PC-9 (cell line): ENCODE measurements around the gene SLC1A7. TPM values are rescaled to one million over a fixed set of nuclear protein-coding genes. Genes with fewer than 3 reads are reported as not detected.

Source experiments
- BruUV-seq: library from RNA; stranded (reverse); fragments of 400-500 nt; replicated peaks from 2 replicates; lab custom pipeline; 2021; lab: Mats Ljungman, UMichigan
- CTCF ChIA-PET: fragments of 300-600 bp; sonication (Branson Sonifier 250); formaldehyde crosslinking; loops from one replicate; lab custom pipeline; 2022; ENCODE audit warnings: antibody characterized with exemption; lab: Charles Lee
- POLR2A ChIA-PET: fragments of 300-600 bp; sonication (Branson Sonifier 250); formaldehyde crosslinking; loops from one replicate; lab custom pipeline; 2022; ENCODE audit warnings: antibody characterized with exemption; ENCODE audit not compliant: unreplicated experiment; lab: Charles Lee
- DNase-seq, 2 experiments: peaks; one replicate each; pipeline versions ENCODE4 v3.0.0 to v3.0.0-alpha.2; 2015 to 2022; ENCODE audit warnings: mixed read lengths in 1 of 2
- H2AFZ ChIP-seq: fragments of 200-600 bp; sonication (generic); 2 replicates; pipeline ENCODE4 v1.8.1; 2017; ENCODE audit warnings: antibody characterized with exemption
- H3F3A ChIP-seq: fragments of 200-600 bp; sonication (generic); 2 replicates; pipeline ENCODE4 v1.8.1; 2017; ENCODE audit warnings: antibody characterized with exemption, mild to moderate bottlenecking, low read depth; ENCODE audit not compliant: insufficient read depth
- H3K27ac ChIP-seq: fragments of 200-600 bp; sonication (generic); 2 replicates; pipeline ENCODE4 v1.6.1; 2016; ENCODE audit warnings: mixed run types
- H3K27me3 ChIP-seq: fragments of 200-600 bp; sonication (generic); 2 replicates; pipeline ENCODE4 v1.6.1; 2016; ENCODE audit warnings: low read depth, mixed run types; ENCODE audit not compliant: insufficient read depth
- H3K36me3 ChIP-seq: fragments of 200-600 bp; sonication (generic); 2 replicates; pipeline ENCODE4 v1.6.1; 2016; ENCODE audit warnings: low read depth, mixed run types
- H3K4me1 ChIP-seq: fragments of 200-600 bp; sonication (generic); replicated peaks from 2 replicates; pipeline ENCODE4 v1.6.1; 2016; ENCODE audit warnings: mixed run types; ENCODE audit not compliant: insufficient read depth
- H3K4me2 ChIP-seq: fragments of 200-600 bp; sonication (generic); 2 replicates; pipeline ENCODE4 v1.6.1; 2017; ENCODE audit warnings: mixed run types
- H3K4me3 ChIP-seq: fragments of 200-600 bp; sonication (generic); 2 replicates; pipeline ENCODE4 v1.6.1; 2016; ENCODE audit warnings: mixed run types
- H3K79me2 ChIP-seq: fragments of 200-600 bp; sonication (generic); 2 replicates; pipeline ENCODE4 v1.6.1; 2017; ENCODE audit warnings: low read depth, mixed run types
- H3K9me2 ChIP-seq: fragments of 200-600 bp; sonication (generic); 2 replicates; pipeline ENCODE4 v1.8.1; 2017; ENCODE audit warnings: mild to moderate bottlenecking; ENCODE audit not compliant: insufficient read depth
- H3K9me3 ChIP-seq: fragments of 200-600 bp; sonication (generic); 2 replicates; pipeline ENCODE4 v1.8.1; 2016; ENCODE audit warnings: low read depth; ENCODE audit not compliant: insufficient read depth
- H4K20me1 ChIP-seq: fragments of 200-600 bp; sonication (generic); 2 replicates; pipeline ENCODE4 v1.8.1; 2017; ENCODE audit not compliant: insufficient read depth
- CTCF ChIP-seq: fragments of 200-600 bp; sonication (generic); conservative IDR thresholded peaks from 2 replicates; pipeline ENCODE4 v1.6.1; 2017; ENCODE audit warnings: mixed run types, antibody characterized with exemption, mild to moderate bottlenecking, moderate library complexity
- EZH2 ChIP-seq: fragments of 200-600 bp; sonication (generic); IDR thresholded peaks from 2 replicates; pipeline ENCODE4 v1.8.0; 2017; ENCODE audit warnings: antibody characterized with exemption, low read depth
- intact Hi-C: fragments of 100-400 bp; cut with micrococcal nuclease; formaldehyde crosslinking; loops from one replicate; pipeline ENCODE4 v1.10.0; 2022; ENCODE audit not compliant: unreplicated experiment
- total RNA-seq: library from RNA; stranded (reverse); gene quantifications from 2 replicates; pipeline ENCODE4 v1.2.3, GENCODE V29; 2021

SLC1A7 gene
- total RNA-seq, 1 experiment from 2014 or later = not detected

- Histone ChIP-seq H3K27me3 (no peaks in the 10 kb centered on the region), H3F3A (no peaks in the 10 kb centered on the region), H2AFZ (no peak overlapping the region), H4K20me1 (no peaks in the 10 kb centered on the region), H3K4me1 (no peaks in the 10 kb centered on the region), H3K9me3 (no peaks in the 10 kb centered on the region), H3K9me2 (no peaks in the 10 kb centered on the region), H3K79me2 (no peaks in the 10 kb centered on the region), H3K27ac (no peak overlapping the region), H3K36me3 (no peaks in the 10 kb centered on the region), H3K4me3 (no peak overlapping the region), H3K4me2 (no peak overlapping the region)
- CTCF ChIA-PET = no interaction called here
- intact Hi-C loops = no loop called here
- POLR2A ChIA-PET = interaction anchor here (0.6 kb wide), 1 partner anchor 14 kb away, joined by 9 read pairs; no protein-coding TSS in a partner anchor
- no TSS peak for BruUV-seq
- DNase-seq = no peak
- no peak for TF ChIP-seq CTCF
- TF ChIP-seq EZH2 = no peak
These were observed 11.4 kb downstream of the SLC1A7 start for GRCh38 chr1:53130878-53131589.

GRCh38 chr1:53130598-53130877 is 11.9 kb downstream of the SLC1A7 start:
- Histone ChIP-seq H3K79me2 (no peaks in the 10 kb centered on the region), H3K36me3 (no peaks in the 10 kb centered on the region), H3K4me1 (no peaks in the 10 kb centered on the region), H3K4me3 (no peak overlapping the region), H3K4me2 (no peak overlapping the region), H3K9me3 (no peaks in the 10 kb centered on the region), H3F3A (no peaks in the 10 kb centered on the region), H4K20me1 (no peaks in the 10 kb centered on the region), H3K27me3 (no peaks in the 10 kb centered on the region), H3K9me2 (no peaks in the 10 kb centered on the region), H3K27ac (no peak overlapping the region), H2AFZ (no peak overlapping the region)
- CTCF ChIA-PET = no interaction called here
- no peak for TF ChIP-seq CTCF
- TF ChIP-seq EZH2 = no peak
- intact Hi-C loops = no loop called here
- BruUV-seq = no TSS peak
- DNase-seq = no peak
- POLR2A ChIA-PET = no interaction called here

GRCh38 chr1:53129891-53130597 is 12.4 kb downstream of the SLC1A7 start:
- Histone ChIP-seq H3F3A (no peaks in the 10 kb centered on the region), H3K4me2 (no peak overlapping the region), H4K20me1 (no peaks in the 10 kb centered on the region), H3K36me3 (no peaks in the 10 kb centered on the region), H3K4me3 (no peak overlapping the region), H3K4me1 (no peaks in the 10 kb centered on the region), H2AFZ (no peak overlapping the region), H3K27ac (no peak overlapping the region), H3K9me3 (no peaks in the 10 kb centered on the region), H3K9me2 (no peaks in the 10 kb centered on the region), H3K79me2 (no peaks in the 10 kb centered on the region), H3K27me3 (no peaks in the 10 kb centered on the region)
- DNase-seq = no peak
- CTCF ChIA-PET = no interaction called here
- no TSS peak for BruUV-seq
- TF ChIP-seq CTCF (no peak), EZH2 (no peak)
- intact Hi-C loops = no loop called here
- POLR2A ChIA-PET = no interaction called here
